Neural progenitor cell (in vitro differentiated cells): ENCODE data around the gene RNF144A. TPM values are rescaled to one million over a fixed set of nuclear protein-coding genes. Genes with fewer than 3 reads are reported as not detected.

Source experiments
- DNase-seq: peaks from one replicate; pipeline ENCODE4 v3.0.0-alpha.2; 2016; ENCODE audit warnings: low spot score
- H2AFZ ChIP-seq: fragments of 200-600 bp; sonication (generic); replicated peaks from 2 replicates; pipeline ENCODE4 v1.6.1; 2016; ENCODE audit warnings: antibody characterized with exemption
- H3F3A ChIP-seq: fragments of 200-600 bp; sonication (generic); 2 replicates; pipeline ENCODE4 v1.6.1; 2016; ENCODE audit warnings: antibody characterized with exemption, low read depth
- H3K27ac ChIP-seq: fragments of 200-600 bp; sonication (generic); 2 replicates; pipeline ENCODE4 v1.5.1; 2016; ENCODE audit warnings: mild to moderate bottlenecking
- H3K27me3 ChIP-seq: fragments of 200-600 bp; sonication (generic); 2 replicates; pipeline ENCODE4 v1.6.1; 2016; ENCODE audit warnings: mild to moderate bottlenecking, moderate library complexity
- H3K36me3 ChIP-seq: fragments of 200-600 bp; sonication (generic); 2 replicates; pipeline ENCODE4 v1.5.1; 2016
- H3K4me1 ChIP-seq: fragments of 200-600 bp; sonication (generic); 2 replicates; pipeline ENCODE4 v1.6.1; 2016; ENCODE audit warnings: mixed run types
- H3K4me2 ChIP-seq: fragments of 200-600 bp; sonication (generic); 2 replicates; pipeline ENCODE4 v1.6.1; 2016
- H3K4me3 ChIP-seq: fragments of 200-600 bp; sonication (generic); 2 replicates; pipeline ENCODE4 v1.5.1; 2016
- H3K79me2 ChIP-seq: fragments of 200-600 bp; sonication (generic); 2 replicates; pipeline ENCODE4 v1.6.1; 2016; ENCODE audit warnings: low read depth
- H3K9ac ChIP-seq: fragments of 200-600 bp; sonication (generic); 2 replicates; pipeline ENCODE4 v1.6.1; 2016
- H3K9me3 ChIP-seq: fragments of 200-600 bp; sonication (generic); 2 replicates; pipeline ENCODE4 v1.5.1; 2016; ENCODE audit warnings: low read depth
- H4K20me1 ChIP-seq: fragments of 200-600 bp; sonication (generic); 2 replicates; pipeline ENCODE4 v1.6.1; 2016; ENCODE audit warnings: low read depth
- H3K27ac Mint-ChIP-seq: 3 replicates; pipeline ENCODE4 v1.8.0; 2021; ENCODE audit warnings: mixed read lengths
- H3K27me3 Mint-ChIP-seq: 2 replicates; pipeline ENCODE4 v1.8.0; 2022; ENCODE audit warnings: low read depth, mild to moderate bottlenecking, inconsistent platforms, moderate library complexity, mixed read lengths; ENCODE audit not compliant: insufficient read depth
- H3K36me3 Mint-ChIP-seq: 3 replicates; pipeline ENCODE4 v1.8.0; 2021; ENCODE audit warnings: mixed read lengths
- H3K4me1 Mint-ChIP-seq: 3 replicates; pipeline ENCODE4 v1.8.0; 2021; ENCODE audit warnings: mixed read lengths
- H3K4me3 Mint-ChIP-seq: 3 replicates; pipeline ENCODE4 v1.8.0; 2021; ENCODE audit warnings: mild to moderate bottlenecking, moderate library complexity, mixed read lengths
- H3K9me3 Mint-ChIP-seq: 3 replicates; pipeline ENCODE4 v1.8.0; 2020; ENCODE audit warnings: mixed read lengths
- CTCF ChIP-seq: fragments of 200-600 bp; sonication (generic); IDR thresholded peaks from 2 replicates; pipeline ENCODE4 v1.5.1; 2017; ENCODE audit warnings: antibody characterized with exemption, mild to moderate bottlenecking
- EZH2 ChIP-seq: fragments of 200-600 bp; sonication (generic); IDR thresholded peaks from 2 replicates; pipeline ENCODE4 v1.6.1; 2017; ENCODE audit warnings: antibody characterized with exemption, mild to moderate bottlenecking, moderate library complexity
- EZH2phosphoT487 ChIP-seq: fragments of 200-600 bp; sonication (generic); IDR thresholded peaks from 2 replicates; pipeline ENCODE4 v1.6.1; 2017; ENCODE audit warnings: antibody characterized with exemption
- total RNA-seq: library from RNA; depleted of rRNA; stranded (reverse); fragments of >200 nt; gene quantifications from 2 replicates; pipeline ENCODE4 v1.2.3, GENCODE V29; 2015; ENCODE audit warnings: low replicate concordance

Gene RNF144A
- total RNA-seq, 1 donor from 2014 or later, result 32.0 TPM

DNA sequence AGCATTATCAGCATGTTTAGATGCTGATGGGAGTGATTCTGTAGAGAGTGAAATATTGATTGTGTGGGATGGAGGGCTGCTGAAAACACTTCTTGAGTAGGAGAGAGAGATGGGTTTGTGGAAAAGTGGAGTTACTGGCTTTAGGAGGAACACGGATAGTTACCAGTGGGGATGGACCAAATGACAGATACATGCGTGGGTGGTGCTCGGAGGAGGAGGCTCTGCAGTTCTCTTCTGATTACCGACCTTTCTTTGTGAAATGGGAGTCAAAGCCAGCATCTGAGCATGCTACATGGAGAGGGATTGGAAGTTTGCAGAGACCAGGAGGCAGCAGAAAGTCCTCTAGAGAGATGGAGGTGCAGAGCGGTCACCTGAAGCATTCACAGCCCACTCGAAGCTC is 26.3 kb downstream of the RNF144A start:
- Mint-ChIP-seq H3K9me3 (peaks cover 3% of the 10 kb centered on the region), H3K36me3 (peaks cover 57% of the 10 kb centered on the region)
- peaks cover 11% of the 10 kb centered on the region for H3K4me1 ChIP-seq

GRCh38 chr2:6943971-6944370 is 26.8 kb downstream of the RNF144A start:
- peaks cover 8% of the 10 kb centered on the region for H3K79me2 ChIP-seq
- H3K9me3 ChIP-seq, result no peaks in the 10 kb centered on the region
- H3K27me3 ChIP-seq, result no peaks in the 10 kb centered on the region
- H3K36me3 ChIP-seq, result no peaks in the 10 kb centered on the region
- Mint-ChIP-seq H3K36me3 (peaks cover 58% of the 10 kb centered on the region), H3K27me3 (no peaks in the 10 kb centered on the region), H3K4me1 (peaks cover 14% of the 10 kb centered on the region), H3K4me3 (no peak overlapping the region), H3K27ac (no peak overlapping the region), H3K9me3 (peaks cover 3% of the 10 kb centered on the region)
- no peak overlapping the region for H3K9ac ChIP-seq
- H3K27ac ChIP-seq, result no peak overlapping the region
- no peak overlapping the region for H3K4me2 ChIP-seq
- no peaks in the 10 kb centered on the region for H4K20me1 ChIP-seq
- DNase-seq, result no peak
- H2AFZ ChIP-seq, result no peak overlapping the region
- H3K4me3 ChIP-seq, result no peak overlapping the region
- no peaks in the 10 kb centered on the region for H3F3A ChIP-seq
- peaks cover 11% of the 10 kb centered on the region for H3K4me1 ChIP-seq
- no peak for TF ChIP-seq CTCF
- TF ChIP-seq EZH2, result no peak
- TF ChIP-seq EZH2phosphoT487, result no peak

More for the DNA sequence above, 26.3 kb downstream of the RNF144A start:
- Histone ChIP-seq H3K9ac (no peak overlapping the region), H3K27me3 (no peaks in the 10 kb centered on the region), H2AFZ (no peak overlapping the region), H3K9me3 (no peaks in the 10 kb centered on the region), H3K36me3 (no peaks in the 10 kb centered on the region), H3F3A (no peaks in the 10 kb centered on the region), H3K79me2 (peaks cover 12% of the 10 kb centered on the region), H3K4me2 (no peak overlapping the region), H4K20me1 (no peaks in the 10 kb centered on the region), H3K27ac (no peak overlapping the region), H3K4me3 (no peak overlapping the region)
- no peak overlapping the region for H3K27ac Mint-ChIP-seq
- no peak for TF ChIP-seq EZH2
- no peak for TF ChIP-seq EZH2phosphoT487
- TF ChIP-seq CTCF, result no peak
- no peaks in the 10 kb centered on the region for H3K27me3 Mint-ChIP-seq
- no peak for DNase-seq
- H3K4me3 Mint-ChIP-seq, result no peak overlapping the region
- peaks cover 14% of the 10 kb centered on the region for H3K4me1 Mint-ChIP-seq

GRCh38 chr2:6944555-6944954 is 27.3 kb downstream of the RNF144A start:
- no peaks in the 10 kb centered on the region for H3F3A ChIP-seq
- no peaks in the 10 kb centered on the region for H3K9me3 ChIP-seq
- peaks cover 2% of the 10 kb centered on the region for H3K79me2 ChIP-seq
- H3K27me3 ChIP-seq, result no peaks in the 10 kb centered on the region
- peaks cover 14% of the 10 kb centered on the region for H3K4me1 Mint-ChIP-seq
- no peaks in the 10 kb centered on the region for H3K27me3 Mint-ChIP-seq
- no peak overlapping the region for H2AFZ ChIP-seq
- peaks cover 11% of the 10 kb centered on the region for H3K4me1 ChIP-seq
- H3K4me3 ChIP-seq, result no peak overlapping the region
- H3K9me3 Mint-ChIP-seq, result no peaks in the 10 kb centered on the region
- no peaks in the 10 kb centered on the region for H3K36me3 ChIP-seq
- no peak for DNase-seq
- H3K36me3 Mint-ChIP-seq, result peaks cover 61% of the 10 kb centered on the region
- H4K20me1 ChIP-seq, result no peaks in the 10 kb centered on the region
- no peak overlapping the region for H3K27ac ChIP-seq
- no peak for TF ChIP-seq EZH2phosphoT487
- TF ChIP-seq CTCF, result no peak
- TF ChIP-seq EZH2, result no peak
- no peak overlapping the region for H3K9ac ChIP-seq
- no peak overlapping the region for H3K27ac Mint-ChIP-seq
- no peak overlapping the region for H3K4me3 Mint-ChIP-seq
- no peak overlapping the region for H3K4me2 ChIP-seq
